G401.6 (cell line): ENCODE data around the gene IFNB1.

Experiments used
- FAIRE-seq: peaks from 2 replicates; lab custom pipeline; 2012; peaks lifted over from hg19 to GRCh38; lab: Jason Lieb, UNC

IFNB1 gene

GRCh38 chr9:21077781-21078180, at the start of gene IFNB1:
IFNB1 (minus strand) TSS chr9:21077942; CDS start chr9:21077869, 73 bp downstream.
- no peak for FAIRE-seq

GRCh38 chr9:21121595-21122251, 44.0 kb upstream of the IFNB1 start:
- no peak for FAIRE-seq

- FAIRE-seq = no peak
These were observed 43.3 kb upstream of the IFNB1 start for GRCh38 chr9:21121079-21121478.

GRCh38 chr9:21119093-21119770, 41.5 kb upstream of the IFNB1 start:
- FAIRE-seq = no peak

GRCh38 chr9:21114311-21114710, 36.6 kb upstream of the IFNB1 start:
- FAIRE-seq = no peak

GRCh38 chr9:21110708-21111576, 33.2 kb upstream of the IFNB1 start:
- peak; percentile 94 for FAIRE-seq

- FAIRE-seq = no peak
These were observed 27.0 kb upstream of the IFNB1 start for GRCh38 chr9:21104787-21105186.

- no peak for FAIRE-seq
These were observed 24.6 kb upstream of the IFNB1 start for GRCh38 chr9:21102305-21102704.

- no peak for FAIRE-seq
These were observed 20.1 kb upstream of the IFNB1 start for GRCh38 chr9:21097817-21098216.

GRCh38 chr9:21096901-21097255, 19.1 kb upstream of the IFNB1 start:
- no peak for FAIRE-seq

GRCh38 chr9:21096172-21096900, 18.6 kb upstream of the IFNB1 start:
- no peak for FAIRE-seq

GRCh38 chr9:21095561-21095960, 17.8 kb upstream of the IFNB1 start:
- no peak for FAIRE-seq

GRCh38 chr9:21086538-21086937, 8.8 kb upstream of the IFNB1 start:
- FAIRE-seq = no peak

GRCh38 chr9:21085005-21085404, 7.3 kb upstream of the IFNB1 start:
- no peak for FAIRE-seq

- no peak for FAIRE-seq
These were observed 6.6 kb upstream of the IFNB1 start for GRCh38 chr9:21084242-21084850.

- FAIRE-seq = no peak
These were observed 4.9 kb upstream of the IFNB1 start for GRCh38 chr9:21082671-21083070.

- FAIRE-seq = no peak
These were observed 4.3 kb upstream of the IFNB1 start for GRCh38 chr9:21081999-21082398.

GRCh38 chr9:21081451-21081850, 3.7 kb upstream of the IFNB1 start:
- no peak for FAIRE-seq

GRCh38 chr9:21080793-21081192, 3.1 kb upstream of the IFNB1 start:
- FAIRE-seq = no peak

GRCh38 chr9:21078702-21079101, 960 bp upstream of the IFNB1 start:
- FAIRE-seq = no peak

- FAIRE-seq = no peak
These were observed 2.3 kb downstream of the IFNB1 start for GRCh38 chr9:21075484-21075883.

GRCh38 chr9:21070906-21071305, 6.8 kb downstream of the IFNB1 start:
- FAIRE-seq = no peak
